HG03025 (cell line): ENCODE measurements around the gene LRFN2.

ENCODE experiments used
- ATAC-seq: cut with Tn5 transposase; IDR thresholded peaks from one replicate; pipeline ENCODE4 v1.9.1; 2021; ENCODE audit warnings: mild to moderate bottlenecking, moderate library complexity; ENCODE audit not compliant: unreplicated experiment, low FRiP score

LRFN2 gene

GRCh38 chr6:40523505-40524172, 63.5 kb downstream of the LRFN2 start:
- ATAC-seq = no peak

- no peak for ATAC-seq
Measured at GRCh38 chr6:40521496-40521895, 65.7 kb downstream of the LRFN2 start.

GRCh38 chr6:40520678-40521077, 66.5 kb downstream of the LRFN2 start:
- no peak for ATAC-seq

DNA sequence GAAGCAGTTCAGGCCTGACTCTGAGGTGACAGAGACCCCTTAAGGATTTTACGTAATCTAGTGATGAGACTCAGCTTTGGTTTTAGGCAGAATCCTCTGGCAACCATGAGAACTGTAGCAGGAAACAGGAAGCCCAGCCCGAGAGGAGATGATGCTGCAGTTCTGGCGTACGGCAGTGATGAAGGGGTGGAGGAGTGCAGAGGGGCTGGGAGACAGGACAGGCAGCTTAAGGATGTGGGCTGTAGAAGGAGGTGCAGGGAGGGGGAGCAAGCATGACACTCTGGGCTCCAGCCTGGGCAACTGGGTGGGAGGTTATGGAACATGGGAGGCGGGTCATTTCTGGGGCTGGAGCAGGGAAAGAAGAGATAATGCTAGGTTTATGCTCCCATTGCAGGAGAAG, 67.1 kb downstream of the LRFN2 start:
- ATAC-seq = no peak

DNA sequence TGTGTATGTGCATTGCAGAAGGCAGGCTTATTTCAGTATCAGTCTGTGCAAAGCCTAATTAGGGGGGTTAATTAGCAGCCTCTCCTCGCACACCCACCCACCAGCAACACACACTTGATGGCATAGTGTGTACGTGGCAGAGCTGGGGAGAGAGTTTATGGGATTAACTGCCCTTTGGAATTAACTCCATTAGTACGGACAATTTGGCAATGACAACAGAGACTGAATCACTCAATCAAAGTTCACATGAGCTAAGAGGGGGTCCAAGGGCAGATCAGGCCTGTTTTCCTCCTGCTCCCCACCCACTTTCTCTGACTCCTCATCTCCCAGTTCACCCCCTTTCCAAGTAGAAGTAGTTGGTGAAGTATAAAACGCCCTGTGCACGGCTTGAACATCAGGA, 69.5 kb downstream of the LRFN2 start:
- no peak for ATAC-seq

- ATAC-seq = no peak
Measured at GRCh38 chr6:40516429-40516828, 70.7 kb downstream of the LRFN2 start.

GRCh38 chr6:40512340-40512739, 74.8 kb downstream of the LRFN2 start:
- ATAC-seq = no peak

DNA sequence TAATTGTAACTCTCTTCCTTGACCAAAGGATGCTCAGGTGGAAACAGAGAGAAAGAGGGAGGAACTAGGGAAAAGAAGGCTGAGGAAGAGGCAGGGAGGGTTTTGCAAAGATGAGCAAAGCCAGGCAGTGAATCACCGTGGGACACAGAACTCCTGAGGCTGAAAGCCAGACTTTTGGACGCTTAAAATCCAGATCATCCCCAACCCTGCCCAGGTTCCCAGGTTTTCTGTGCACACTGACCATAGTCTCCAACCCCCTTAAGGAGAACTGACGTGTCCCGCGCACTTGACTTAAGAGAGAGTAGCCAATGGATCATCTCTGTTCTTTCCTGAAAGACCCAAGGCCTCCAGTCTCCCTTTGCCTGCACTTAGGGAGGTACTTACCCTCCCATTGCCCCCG, 75.3 kb downstream of the LRFN2 start:
- no peak for ATAC-seq

DNA sequence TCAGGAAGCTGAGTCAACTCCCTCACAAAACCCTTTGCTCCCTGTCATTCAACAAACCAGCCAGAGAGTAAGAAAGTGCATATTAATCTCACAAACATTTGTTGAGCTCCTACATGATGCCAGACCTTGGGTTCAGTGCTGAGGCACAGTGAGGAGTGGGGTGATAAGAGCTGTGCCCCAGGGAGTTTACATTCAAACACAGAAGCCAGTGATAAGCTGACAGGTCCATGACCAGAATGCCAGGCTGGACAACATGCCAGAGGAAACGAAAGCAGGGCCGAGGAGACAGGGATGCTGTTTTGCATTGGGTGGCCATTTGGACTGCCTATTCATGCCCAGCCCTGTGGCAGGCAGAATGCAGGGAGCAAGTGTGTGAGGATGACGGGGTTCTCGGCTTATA, 76.7 kb downstream of the LRFN2 start:
- ATAC-seq = no peak

GRCh38 chr6:40509716-40510260, 77.4 kb downstream of the LRFN2 start:
- ATAC-seq = no peak

DNA sequence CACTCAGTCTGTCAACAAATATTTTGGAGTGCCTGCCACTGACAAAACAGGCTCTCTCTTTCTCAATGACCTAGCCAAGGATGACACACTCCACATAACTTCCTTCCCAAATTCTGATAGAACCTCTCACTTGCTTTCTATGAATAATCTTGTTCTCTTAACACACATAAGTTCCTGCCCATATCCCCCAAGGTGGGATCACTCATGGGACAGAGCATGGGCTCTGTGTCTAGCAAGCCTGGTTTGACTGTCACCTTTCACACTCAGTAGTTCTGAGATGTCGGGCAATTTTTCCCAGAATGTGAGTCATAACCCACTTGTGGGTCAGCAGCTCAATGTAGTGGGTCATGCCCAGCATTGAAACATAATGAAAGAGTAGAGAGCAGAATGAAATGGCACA, 78.1 kb downstream of the LRFN2 start:
- ATAC-seq = no peak

DNA sequence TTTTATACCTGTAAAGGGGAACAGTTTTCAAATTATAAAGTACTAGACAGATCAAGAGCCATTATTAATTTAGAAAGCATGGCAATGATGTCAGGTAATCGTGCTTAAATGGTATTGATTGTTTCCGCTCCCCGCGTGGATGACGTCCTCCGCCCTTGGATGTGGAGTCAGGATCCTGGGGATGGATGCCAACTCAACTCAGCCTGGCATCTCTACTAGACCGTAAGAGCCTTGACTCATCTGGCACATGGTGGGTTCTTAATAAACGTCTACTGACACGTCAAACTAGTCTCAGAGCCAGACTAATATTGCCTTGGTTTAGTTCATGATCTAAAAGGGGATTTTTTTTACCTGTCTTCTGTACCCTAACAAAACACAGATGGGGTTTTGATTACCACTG, 80.2 kb downstream of the LRFN2 start:
- ATAC-seq = no peak

- no peak for ATAC-seq
Measured at GRCh38 chr6:40505191-40505810, 81.9 kb downstream of the LRFN2 start.

GRCh38 chr6:40504274-40504673, 82.9 kb downstream of the LRFN2 start:
- ATAC-seq = no peak

DNA sequence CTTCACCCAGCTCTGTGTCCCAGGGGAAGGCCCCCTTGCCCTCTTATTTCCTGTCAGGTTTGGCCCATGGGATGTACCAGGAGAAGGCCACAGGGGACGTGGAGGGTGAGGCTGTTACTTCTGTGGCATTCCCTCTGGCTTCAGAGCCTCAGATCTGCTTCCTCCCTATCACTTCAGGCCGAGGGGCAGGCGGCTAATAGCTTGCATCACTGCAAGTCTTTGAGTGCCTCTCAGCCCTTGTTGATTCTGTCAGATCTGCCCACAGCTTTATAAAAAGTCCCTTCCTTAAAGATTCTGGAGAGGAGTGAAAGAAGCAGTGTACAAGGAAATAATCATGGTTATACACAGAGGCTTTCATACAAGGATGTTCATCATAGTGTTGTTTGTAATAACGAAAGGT, 86.9 kb downstream of the LRFN2 start:
- no peak for ATAC-seq

- no peak for ATAC-seq
Measured at GRCh38 chr6:40499215-40499614, 87.9 kb downstream of the LRFN2 start.

DNA sequence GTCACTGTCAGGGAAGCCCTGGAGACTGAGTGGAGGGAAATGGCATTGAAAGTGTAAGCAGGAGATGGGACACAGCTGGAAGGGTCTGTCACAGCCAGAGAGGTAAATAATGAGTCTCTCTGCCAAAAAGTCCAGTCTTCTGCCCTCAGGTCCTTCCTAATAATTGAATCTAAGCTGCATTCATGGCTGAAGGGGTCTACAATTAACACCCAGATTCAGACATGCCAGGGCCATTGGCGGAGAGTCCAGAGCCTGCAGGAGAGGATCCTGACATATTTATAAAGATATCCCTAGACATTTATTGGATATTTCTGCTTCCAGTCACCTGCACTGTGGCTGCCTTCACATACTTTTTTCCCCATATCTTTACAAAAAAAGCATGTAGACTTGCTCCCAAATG, 89.0 kb downstream of the LRFN2 start:
- ATAC-seq = no peak

- ATAC-seq = no peak
Measured at GRCh38 chr6:40492187-40492586, 95.0 kb downstream of the LRFN2 start.

DNA sequence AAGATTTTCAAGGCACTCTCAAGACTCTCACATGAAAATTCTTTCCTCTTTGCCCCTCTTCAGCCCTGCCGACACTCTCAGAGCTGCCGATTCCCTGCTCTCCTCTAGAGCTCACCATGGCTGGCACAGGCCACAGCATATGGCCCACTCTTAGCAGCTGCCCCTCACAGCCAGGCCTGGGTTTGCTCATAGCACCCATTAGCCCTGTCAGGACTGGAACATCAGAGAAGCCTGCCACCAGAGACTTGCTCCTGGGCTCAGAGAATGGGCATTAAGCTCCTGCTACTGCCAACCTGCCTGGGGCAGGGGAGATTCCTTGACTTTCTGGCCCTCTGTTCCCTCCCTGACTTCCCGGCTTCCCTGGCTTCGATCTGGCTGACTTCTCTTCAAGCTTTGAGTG, 96.7 kb downstream of the LRFN2 start:
- no peak for ATAC-seq

DNA sequence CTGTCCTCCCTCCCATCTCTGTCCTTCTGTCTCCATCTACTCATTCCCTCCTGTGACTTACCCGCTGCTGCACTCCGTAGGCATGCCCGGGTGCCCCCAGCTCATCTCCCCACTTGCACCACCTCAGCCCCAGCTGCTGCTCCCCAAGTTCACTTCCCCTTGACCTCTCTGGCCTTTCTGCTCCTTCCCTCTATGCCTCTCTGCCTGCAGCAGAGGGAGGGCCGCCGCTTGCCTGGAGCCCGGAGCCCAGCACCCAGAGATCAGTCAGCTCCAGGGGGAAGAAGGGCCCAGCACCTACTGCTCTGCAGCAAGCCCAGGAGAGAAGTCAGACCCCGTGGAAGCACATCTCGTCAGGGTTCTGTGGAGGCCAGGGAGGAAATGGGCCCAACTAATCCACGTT, 97.4 kb downstream of the LRFN2 start:
- no peak for ATAC-seq

DNA sequence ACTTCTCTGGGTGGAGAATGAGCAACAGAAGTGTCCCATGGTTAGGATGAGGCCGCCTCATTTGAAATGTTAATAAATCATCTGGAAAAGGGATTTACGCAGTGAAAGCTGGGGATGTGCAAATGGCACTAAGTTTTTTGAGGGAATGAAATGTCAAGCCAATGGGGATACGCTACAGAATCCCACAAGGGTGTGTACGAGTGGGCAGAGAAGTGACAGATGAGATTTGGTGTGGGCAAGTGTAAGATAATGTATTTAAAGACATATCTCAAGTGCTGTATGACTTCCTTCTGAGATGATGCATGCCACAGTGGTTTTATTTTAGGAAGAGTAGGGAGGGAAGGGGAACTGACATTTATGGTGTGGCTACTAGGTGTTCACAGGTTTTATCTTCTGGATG, 100.6 kb downstream of the LRFN2 start:
- ATAC-seq = no peak

- ATAC-seq = no peak
Measured at GRCh38 chr6:40485795-40486194, 101.4 kb downstream of the LRFN2 start.
